Skin epidermis (tissue), 12 donors: ENCODE measurements around the gene PRDX6.

ENCODE experiments used
- H3K27ac ChIP-seq, 21 experiments: fragments of 200-600 bp; sonication (generic) in 11 of 21; one replicate each; pipeline ENCODE4 v1.5.0; 2020; ENCODE audit warnings: mild to moderate bottlenecking in 3 of 21, inconsistent platforms in 2 of 21, moderate library complexity in 2 of 21
- H3K4me3 ChIP-seq, 7 experiments: fragments of 200-600 bp; sonication (generic) in 2 of 7; one replicate each; pipeline ENCODE4 v1.5.0; 2020; ENCODE audit warnings: inconsistent platforms in 2 of 7, mild to moderate bottlenecking in 2 of 7, moderate library complexity in 1 of 7

PRDX6 gene, protein sequence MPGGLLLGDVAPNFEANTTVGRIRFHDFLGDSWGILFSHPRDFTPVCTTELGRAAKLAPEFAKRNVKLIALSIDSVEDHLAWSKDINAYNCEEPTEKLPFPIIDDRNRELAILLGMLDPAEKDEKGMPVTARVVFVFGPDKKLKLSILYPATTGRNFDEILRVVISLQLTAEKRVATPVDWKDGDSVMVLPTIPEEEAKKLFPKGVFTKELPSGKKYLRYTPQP

DNA sequence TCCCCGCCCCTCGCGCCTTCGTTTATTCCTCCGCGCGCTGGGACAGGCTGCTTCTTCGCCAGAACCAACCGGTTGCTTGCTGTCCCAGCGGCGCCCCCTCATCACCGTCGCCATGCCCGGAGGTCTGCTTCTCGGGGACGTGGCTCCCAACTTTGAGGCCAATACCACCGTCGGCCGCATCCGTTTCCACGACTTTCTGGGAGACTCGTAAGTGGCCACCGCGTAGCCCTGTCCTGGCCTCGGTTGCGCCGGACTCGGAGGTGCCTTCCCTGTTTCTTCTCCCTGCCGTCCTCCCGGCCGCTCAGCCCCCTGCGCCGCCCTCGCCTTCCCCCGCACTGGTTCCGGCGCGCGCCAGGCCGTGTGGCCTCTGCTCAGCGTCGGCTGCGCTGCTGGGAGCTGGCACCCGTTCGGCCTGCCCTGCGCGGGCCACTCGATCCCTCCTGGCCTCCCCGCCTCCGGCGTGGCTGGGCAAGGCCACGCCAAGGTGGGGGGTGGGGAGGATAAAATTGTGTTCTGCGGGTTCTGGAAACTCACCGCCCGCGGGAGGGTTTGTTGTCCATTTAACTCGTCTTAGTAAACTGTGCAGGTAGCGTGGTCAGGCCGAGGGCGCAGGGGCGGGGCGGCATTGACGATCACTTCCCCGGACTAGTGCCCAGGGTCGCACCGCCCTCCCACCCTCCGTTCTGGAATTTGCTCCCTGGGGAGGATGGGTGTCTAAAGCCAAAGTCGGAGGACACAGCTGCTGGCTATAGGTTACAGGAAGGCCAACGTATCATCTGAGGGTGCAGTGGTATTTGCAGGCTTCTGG, at the start of gene PRDX6:
Gene PRDX6, plus strand, starts transcription at position 50 of the 808 bp plus-strand sequence. Its CDS starts 63 bp downstream, at position 113.
- Histone ChIP-seq H3K27ac (peak within 1 kb of the TSS; percentile 80 to 98 (median 94)), H3K4me3 (peak within 1 kb of the TSS; percentile 77 to 99 (median 92))

DNA sequence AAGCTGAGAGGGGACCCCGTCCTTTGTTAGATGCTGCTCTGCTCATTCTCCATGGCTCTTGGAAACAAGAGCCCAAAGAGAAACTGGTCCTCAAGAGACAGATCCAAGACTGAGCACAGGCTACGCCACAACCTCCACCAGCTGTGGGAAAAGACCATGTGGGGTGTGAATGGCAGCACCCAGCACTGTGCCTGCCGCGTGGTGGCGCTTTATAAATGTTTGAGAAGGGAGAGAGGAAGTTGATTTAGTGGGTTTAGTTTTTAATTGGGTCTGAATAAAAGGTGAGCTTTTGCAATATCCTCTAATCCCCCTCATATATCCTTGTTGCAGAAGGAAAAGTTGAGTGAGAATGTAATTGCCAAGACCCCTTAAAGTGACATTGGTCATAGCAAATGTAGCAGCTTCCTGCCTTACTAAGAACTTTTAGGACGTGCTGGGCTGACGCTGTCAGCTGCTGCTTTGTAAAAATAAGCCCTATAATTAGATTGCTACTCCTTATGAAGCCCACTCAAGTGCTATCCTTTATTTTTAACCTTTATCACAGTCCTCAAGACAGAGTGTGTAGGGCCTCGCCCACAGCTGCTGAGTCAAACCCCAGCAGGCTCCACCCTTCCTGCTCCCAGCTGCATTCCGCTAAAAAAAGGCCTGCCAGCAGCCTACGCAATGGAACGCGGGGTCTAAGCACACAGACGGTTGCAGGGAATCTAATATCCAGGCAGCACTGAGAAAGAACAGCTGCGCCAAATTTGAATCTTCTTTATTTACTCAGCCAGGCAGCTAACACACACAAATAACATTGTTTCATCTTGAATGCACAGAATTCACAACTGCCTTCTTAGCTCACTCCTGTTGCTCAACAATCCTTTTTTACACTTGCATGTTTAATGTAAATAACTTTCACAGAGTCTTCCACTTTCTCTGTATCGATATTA, 47.4 kb upstream of the PRDX6 start:
- Histone ChIP-seq H3K27ac (peak overlapping the region in 19 of 21 experiments; percentile 9 to 82 (median 72)), H3K4me3 (peak overlapping the region in 2 of 7 experiments; percentile 8 to 18)

DNA sequence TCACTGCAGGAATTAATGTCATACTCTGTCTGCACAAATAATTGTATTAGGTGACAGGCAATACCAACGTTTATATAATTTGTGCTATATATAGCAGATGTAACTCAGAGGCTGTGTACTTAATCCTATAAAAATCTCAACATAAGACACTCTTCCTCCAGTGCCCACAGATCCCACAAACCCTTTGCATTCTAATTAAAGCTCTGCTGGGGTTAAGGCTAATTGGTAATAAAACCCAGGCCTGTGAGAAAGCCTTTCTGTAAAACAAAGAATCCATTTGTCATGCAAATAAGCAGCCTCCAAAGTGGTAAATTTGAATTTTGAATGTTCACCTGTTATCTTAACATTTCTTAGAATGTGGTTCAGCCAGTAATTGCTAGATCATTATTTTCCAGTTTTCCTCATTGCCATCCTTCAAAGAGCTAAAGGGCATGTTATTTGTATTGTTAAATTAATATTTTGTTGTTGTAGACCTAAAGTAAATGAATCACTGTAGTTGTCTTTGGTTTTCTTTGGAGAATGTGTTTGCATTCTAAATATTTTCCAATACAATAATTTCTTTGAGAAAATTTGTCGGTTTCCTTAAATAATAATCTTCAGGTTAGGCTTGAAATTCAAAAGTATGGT, 46.3 kb upstream of the PRDX6 start:
- Histone ChIP-seq H3K27ac (peak overlapping the region in 7 of 21 experiments; percentile 12 to 82 (median 72)), H3K4me3 (no peak overlapping the region)

DNA sequence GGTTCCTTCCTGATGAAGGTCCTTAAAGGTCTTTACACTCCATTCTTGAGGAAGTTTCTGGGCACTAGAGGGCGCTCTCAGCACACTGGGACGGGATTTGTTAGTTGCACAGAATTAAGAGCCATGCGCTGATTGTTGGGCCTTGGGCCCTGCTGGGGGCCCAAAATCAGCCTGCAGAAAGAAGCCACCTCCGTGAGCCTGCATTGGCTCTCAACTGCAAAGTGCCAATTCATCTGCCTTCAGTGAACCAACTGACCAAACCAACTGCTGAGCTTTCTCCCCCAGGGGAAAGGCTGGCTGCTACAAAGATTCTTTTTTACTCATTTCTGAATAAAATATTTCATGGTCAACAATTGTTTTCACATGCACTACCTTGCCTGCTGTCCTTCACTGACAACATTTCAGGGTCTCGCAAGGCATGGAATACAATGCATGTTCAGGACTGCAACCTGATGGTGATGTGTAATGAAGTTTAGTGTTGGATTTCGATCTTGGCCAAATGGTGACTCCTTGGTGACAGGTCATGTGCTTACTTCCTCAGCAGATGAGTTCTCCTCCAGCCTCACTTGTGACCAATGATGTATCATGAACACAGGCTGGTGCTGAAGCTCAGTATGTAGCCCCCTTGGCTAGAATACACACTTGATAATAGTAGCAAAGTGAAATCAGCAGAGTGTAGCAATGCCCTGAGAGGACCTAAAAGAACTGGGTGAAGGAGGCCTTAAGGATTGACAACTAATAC, 45.7 kb upstream of the PRDX6 start:
- Histone ChIP-seq H3K4me3 (no peak overlapping the region), H3K27ac (no peak overlapping the region)

DNA sequence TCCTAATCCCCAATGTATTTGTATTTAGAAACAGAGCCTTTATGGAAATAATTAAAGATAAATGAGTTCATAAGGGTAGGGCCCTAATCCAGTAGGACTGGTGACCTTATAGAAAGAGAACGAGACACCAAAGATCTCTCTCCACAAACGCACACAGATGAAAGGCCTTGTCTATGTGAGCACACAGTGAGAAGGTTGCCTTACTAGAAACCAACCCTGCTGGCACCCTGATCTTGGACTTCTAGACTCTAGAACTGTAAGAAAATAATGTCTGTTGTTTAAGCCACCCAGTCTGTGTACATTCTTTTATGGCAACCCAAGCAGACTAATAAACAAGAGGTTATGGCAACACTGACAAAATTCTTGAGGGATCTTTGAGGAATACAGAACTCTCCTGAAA, 44.8 kb upstream of the PRDX6 start:
- H3K27ac ChIP-seq = no peak overlapping the region
- no peak overlapping the region for H3K4me3 ChIP-seq

DNA sequence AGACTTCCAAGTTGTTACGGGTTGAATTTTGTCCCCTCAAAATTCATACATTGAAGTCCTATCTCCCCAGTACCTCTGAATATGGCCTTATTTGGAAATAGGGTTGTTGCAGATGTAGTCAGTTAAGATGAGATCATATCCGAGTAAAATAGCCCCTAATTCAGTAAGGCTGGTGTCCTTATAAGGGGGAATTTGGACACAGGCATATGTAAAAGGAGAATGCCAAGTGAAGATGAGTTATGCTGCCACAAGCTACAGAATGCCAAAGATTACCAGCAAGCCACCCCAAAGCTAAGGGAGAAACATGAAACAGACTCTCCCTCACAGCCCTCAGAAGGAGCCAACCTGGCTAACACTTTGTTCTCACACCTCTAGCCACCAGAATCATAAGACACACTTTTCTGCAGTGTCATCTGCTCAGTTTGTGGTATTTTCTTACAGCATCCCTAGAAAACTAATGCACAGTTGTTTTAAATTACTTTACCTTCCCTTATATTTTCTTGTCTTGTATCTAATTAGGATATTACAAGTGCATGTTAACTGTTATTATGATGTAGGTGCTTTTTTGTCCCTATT, 43.3 kb upstream of the PRDX6 start:
- no peak overlapping the region for H3K27ac ChIP-seq
- no peak overlapping the region for H3K4me3 ChIP-seq

DNA sequence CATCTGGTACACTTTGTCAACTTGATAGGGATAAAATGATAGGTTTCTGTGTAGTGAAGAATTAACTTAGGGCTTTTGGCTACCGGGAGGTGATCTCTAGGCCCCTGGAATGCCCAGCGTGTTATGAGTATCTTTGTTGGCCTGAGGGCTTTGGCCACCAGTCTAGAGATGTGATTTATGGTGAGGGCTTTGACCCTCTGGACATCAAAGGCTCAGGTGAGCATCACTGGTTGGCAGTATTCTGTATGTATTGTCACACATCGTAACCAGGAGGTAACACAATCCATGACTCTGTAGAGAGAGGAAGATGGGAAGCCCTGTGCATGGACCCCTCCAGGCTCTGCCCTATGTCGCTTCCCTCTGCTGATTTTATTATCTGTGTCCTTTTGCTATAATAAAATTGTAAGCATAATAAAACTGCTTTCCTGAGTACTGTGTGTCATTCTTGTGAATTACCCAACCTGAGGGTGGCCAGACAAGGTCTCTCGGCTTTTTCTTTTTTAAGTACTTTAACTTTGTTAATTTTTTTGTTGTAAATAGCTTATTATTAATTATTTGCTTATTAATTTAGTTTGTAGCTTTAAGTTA, 40.2 kb upstream of the PRDX6 start:
- Histone ChIP-seq H3K27ac (no peak overlapping the region), H3K4me3 (no peak overlapping the region)

DNA sequence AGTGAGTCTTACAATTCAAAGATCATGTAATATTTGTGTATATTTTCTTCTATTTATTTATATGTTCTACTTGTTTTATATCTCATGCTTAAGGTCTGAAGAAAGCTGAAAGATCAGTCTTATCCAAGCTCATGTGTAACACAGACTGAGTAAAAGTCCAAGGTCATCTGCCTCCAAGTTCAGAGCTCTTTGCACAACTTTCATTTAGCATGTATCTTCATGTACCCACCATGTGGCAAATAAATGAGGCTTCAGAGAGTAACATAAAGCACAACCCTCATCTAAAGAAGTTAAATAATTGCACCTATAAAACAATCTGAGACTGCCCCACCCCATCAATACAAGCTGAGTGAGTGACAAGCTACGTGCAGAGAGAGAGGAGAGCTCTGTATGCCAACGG, 38.5 kb upstream of the PRDX6 start:
- no peak overlapping the region for H3K4me3 ChIP-seq
- no peak overlapping the region for H3K27ac ChIP-seq

DNA sequence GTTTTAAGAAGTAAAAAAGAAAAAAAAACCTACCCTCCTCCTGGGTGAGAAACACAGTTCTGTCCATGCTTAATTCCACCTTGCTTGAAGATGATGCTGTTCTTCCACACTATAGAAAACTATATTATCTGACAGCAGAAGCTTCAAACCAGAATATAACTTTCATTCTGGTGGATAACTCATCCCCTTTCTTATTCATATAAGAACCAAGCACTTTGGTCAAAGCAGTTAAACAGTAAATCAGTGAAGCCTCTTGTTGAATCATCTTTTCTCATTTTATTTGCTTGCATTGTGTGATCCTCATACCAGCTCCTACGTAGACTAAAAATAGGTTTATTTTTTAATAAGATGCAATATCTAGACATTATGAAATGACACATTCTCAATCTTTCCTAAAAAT, 36.7 kb upstream of the PRDX6 start:
- Histone ChIP-seq H3K4me3 (no peak overlapping the region), H3K27ac (no peak overlapping the region)

DNA sequence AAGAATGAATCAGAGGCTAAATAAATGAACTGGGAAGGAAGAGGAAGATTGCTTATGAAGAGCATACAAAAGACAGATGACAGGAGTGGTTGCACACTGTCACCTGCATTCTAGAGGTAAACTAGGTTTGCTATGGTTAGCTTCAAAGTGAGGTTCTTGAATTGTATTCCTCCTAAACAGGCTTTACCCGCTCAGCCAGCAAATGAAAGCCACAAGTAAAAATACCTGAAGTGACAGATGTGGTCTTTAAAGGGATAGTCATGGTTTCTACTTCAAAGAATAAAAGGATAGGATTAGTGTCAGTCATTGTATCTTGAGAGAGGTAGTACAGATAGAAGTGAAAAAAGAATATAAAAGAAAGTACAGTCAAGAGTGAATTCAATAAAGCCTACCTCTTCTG, 32.4 kb upstream of the PRDX6 start:
- H3K4me3 ChIP-seq = no peak overlapping the region
- H3K27ac ChIP-seq = no peak overlapping the region

DNA sequence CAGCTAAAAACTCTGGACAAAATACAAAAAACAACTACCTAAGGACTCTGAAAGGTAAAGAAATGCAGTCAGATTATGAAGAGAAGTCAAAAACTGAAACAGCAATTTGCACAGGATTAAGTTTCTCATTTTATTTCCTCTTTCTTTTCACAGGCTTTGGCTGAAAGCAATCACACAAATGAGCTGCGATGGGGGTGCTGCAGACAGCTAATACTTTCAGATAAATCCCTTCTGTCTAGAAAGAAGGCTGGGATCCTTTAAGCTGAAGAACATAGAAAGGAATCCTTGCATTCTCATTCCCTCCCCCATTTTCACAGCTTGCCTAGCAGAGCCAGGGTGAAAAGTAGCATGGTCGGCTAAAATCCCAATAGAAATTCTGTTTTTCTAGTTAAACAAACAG, 32.0 kb upstream of the PRDX6 start:
- Histone ChIP-seq H3K4me3 (no peak overlapping the region), H3K27ac (no peak overlapping the region)

DNA sequence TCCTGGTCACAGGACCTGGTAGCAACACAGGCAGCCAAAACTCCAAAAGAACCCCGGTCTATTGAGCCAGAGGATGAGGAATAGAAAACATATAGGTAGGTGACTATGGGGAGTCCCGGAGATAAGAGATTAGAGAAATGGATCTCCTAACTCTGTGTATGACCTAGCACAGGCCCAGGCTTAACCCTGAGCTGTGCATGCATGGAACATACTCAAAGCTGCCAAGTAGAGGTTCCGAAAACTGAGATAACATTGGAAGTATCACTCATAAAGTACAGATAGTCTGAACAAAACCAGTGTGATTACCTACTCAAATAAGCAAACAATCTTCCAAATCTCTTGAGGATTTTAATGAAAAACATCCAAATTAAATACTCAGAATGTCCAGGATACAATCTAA, 31.5 kb upstream of the PRDX6 start:
- Histone ChIP-seq H3K4me3 (no peak overlapping the region), H3K27ac (no peak overlapping the region)

DNA sequence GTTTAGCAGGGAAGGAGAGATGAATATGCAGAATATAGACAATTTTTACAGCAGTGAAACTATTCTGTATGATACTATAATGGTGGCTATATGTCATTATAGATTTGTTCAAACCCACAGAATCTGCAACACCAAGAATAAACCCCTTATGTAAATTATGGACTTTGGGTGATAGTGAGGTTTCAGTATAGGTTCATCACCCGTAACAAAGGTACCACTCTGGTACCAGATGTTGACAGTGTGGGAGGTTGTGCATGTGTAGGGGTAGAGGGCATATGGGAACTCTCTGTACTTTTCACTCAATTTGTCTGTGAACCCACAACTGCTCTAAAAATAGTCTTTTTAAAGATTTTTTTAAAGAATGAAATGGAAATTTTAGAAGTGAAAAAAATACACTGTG, 29.9 kb upstream of the PRDX6 start:
- Histone ChIP-seq H3K4me3 (no peak overlapping the region), H3K27ac (no peak overlapping the region)

DNA sequence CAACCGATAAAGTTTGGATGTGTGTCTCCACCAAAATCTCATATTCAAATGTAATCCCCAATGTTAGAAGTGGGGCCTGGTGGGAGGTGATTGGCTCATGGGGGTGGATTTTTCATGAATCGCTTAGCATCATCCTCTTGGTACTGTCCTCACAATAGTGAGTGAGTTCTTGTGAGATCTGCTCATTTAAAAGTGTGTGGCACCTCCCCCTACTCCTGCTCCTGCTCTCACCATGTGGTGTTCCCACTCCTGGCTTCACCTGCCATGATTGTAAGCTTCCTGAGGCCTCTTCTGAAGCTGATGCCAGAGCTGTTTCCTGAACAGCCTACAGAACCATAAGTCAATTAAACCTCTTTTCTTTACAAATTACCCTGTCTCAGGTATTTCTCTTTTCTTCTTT, 28.2 kb upstream of the PRDX6 start:
- no peak overlapping the region for H3K4me3 ChIP-seq
- no peak overlapping the region for H3K27ac ChIP-seq

DNA sequence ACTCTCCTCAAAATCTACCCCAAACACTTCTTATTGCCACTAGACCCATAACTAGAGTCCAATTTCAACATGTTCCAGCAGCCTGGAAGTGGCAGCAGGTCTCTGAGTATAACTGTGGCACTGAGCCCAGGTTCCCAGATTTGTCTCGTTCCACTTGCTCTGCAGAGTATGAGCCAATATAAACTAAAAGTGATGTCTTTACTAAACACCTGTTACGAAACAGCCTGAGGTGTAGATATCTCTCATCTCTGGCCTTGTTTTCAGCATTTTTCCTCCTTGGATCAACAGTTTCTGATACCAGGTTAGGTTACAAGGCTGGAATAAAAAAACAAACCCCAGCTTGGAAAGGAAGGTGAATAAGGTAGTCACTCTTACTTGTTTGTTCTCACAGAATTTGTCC, 25.2 kb upstream of the PRDX6 start:
- no peak overlapping the region for H3K4me3 ChIP-seq
- H3K27ac ChIP-seq = no peak overlapping the region

DNA sequence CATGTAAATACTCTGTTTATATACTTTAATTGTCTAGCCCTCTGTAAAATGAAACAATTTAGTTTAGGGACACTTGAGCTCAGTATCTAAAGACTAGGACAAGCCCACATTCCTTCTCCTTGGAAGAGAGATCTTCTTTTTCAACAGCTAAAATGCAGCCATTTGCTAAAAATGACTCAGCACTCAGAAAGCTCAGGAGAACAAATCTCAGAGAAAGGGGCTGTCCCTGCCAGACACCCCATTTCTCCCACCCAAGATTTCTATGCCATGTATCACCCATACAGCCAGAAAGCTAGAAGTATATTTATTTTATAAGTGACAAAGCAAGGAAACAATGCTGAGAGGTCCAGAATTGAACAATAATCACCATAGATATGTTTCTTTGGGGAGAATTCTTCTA, 23.2 kb upstream of the PRDX6 start:
- H3K4me3 ChIP-seq = no peak overlapping the region
- no peak overlapping the region for H3K27ac ChIP-seq

DNA sequence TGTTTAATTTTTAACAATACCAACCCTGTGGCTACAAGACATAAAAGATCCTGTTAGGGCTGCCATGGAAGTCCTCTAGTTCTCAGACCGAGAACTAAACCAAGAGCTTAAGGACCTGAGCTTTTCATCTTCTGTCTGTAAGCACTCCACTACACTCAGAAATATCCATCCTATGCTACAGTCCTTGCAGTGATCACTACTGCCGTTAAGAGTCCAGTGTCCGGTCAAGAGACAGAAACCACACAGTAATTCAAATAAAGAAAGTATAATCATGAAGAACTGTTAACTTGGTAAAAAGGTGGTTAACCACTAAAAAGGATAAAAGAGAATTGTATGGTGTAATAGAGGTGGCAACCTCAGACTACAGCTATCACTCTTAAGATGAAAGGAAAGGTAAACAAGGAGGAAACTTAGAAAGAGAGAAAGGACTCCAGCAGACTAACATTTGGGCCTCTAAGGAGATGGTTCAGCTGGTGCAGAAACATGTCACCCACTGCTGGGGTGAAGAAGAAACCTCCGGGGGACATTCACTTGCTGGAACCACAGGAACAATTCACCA, 22.1 kb upstream of the PRDX6 start:
- H3K4me3 ChIP-seq = no peak overlapping the region
- H3K27ac ChIP-seq = no peak overlapping the region

DNA sequence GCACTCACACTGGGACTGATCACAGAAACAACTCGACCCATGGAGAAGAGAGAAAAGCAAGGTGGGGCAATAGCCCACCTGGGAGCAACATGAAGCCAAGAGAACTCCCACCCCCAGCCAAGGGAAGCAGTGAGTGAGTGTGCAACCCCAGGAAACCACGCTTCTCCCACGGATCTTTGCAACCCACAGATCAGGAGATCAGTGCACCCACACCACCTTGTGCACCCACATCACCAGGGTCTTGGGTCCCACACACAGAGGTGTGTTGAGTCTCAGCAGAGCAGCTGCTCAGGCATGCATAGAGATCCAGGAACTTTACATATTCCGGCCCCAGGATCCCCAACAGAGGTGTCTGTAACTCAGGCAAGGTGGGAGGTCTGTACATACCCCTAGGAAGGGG, 17.2 kb upstream of the PRDX6 start:
- Histone ChIP-seq H3K27ac (no peak overlapping the region), H3K4me3 (no peak overlapping the region)
